Spleen (tissue), 7 donors: Measurements from ENCODE around the gene SEMA5B.

Source experiments
- POLR2A ChIP-seq, 3 donors: fragments of 450-650 bp; IDR thresholded peaks; one replicate each; pipeline ENCODE4 v1.5.1; 2017; ENCODE audit warnings: antibody characterized with exemption in 3 of 3, mild to moderate bottlenecking in 1 of 3
- TF ChIP-seq, protein P1 (sequence below), 11 experiments: fragments of 200-600 bp in 7 of 11; fragments of 450-650 bp in 4 of 11; sonication (generic) in 4 of 11; IDR thresholded peaks in 8 of 11; conservative IDR thresholded peaks in 3 of 11; 1 replicate in 7 of 11; 2 replicates in 4 of 11; pipeline versions ENCODE4 v1.4.0 to v1.8.0; 2016 to 2021; ENCODE audit warnings: antibody characterized with exemption in 11 of 11, inconsistent platforms in 4 of 11, mild to moderate bottlenecking in 1 of 11
- donor health status: DM: no; HTN: no; CAD: no; lungs with moderate emphysema.
- donor health status: DM: no; HTN: no; CAD: no.
- donor health status: DM: no; HTN: no; CAD: no.

GRCh38 chr3:122928396-122929187 lies 99.0 kb downstream of the SEMA5B start:
- TF ChIP-seq, protein P1, sequence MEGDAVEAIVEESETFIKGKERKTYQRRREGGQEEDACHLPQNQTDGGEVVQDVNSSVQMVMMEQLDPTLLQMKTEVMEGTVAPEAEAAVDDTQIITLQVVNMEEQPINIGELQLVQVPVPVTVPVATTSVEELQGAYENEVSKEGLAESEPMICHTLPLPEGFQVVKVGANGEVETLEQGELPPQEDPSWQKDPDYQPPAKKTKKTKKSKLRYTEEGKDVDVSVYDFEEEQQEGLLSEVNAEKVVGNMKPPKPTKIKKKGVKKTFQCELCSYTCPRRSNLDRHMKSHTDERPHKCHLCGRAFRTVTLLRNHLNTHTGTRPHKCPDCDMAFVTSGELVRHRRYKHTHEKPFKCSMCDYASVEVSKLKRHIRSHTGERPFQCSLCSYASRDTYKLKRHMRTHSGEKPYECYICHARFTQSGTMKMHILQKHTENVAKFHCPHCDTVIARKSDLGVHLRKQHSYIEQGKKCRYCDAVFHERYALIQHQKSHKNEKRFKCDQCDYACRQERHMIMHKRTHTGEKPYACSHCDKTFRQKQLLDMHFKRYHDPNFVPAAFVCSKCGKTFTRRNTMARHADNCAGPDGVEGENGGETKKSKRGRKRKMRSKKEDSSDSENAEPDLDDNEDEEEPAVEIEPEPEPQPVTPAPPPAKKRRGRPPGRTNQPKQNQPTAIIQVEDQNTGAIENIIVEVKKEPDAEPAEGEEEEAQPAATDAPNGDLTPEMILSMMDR (IDR thresholded peaks at IDR 0.05 in 8 of 11, conservative IDR thresholded peaks at IDR 0.05 in 3 of 11): no peak
- TF ChIP-seq POLR2A (IDR thresholded peaks at IDR 0.05): no peak
